NCI-H69 (cell line): ENCODE results near the gene GRM4.

Experiments used
- DNase-seq: peaks from one replicate; lab custom pipeline; 2025; lab: John Stamatoyannopoulos, UW

Gene GRM4

DNA sequence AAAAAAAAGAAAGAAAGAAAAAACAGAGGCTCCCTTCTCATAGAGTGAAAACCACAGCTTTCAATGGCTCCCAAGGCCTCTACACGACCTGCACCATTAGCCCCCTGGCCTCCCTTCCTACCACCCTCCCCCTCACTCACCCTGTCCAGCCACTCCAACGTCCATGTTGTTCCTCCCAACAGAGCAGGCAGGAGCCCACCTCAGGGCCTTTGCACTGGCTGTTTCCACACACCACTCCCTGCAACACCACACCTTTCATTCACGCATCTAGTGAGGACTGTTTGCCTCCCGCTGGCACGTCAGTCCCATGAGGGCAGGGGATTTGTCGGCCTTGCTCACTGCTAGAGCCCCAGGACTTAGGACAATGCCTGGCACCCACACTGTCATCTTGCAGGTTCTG is 39.5 kb downstream of the GRM4 start:
- DNase-seq, result peak; percentile 70

- no peak for DNase-seq
These were observed 41.3 kb downstream of the GRM4 start for GRCh38 chr6:34104628-34105027.

GRCh38 chr6:34104186-34104585 is 41.7 kb downstream of the GRM4 start:
- no peak for DNase-seq

- no peak for DNase-seq
These were observed 42.6 kb downstream of the GRM4 start for GRCh38 chr6:34103321-34103720.

DNA sequence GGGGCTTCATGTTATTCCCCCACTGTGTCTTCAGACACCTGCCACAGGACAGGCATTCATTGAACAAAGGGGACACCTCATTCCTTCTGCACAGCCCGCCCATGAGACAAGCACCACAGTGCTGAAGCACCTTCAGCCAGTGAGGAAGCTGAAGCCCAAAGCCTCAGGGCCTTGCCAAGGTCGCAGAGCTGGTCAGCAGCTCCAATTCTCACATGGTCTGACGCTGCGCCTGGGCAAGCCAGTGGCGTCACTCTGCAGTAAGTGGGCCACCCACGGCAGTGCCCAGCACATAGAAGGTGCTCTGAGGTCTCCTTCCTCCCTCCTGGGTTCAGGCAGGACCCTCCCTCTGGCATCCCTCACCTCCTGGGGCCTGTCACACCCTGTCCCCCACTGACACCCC is 43.2 kb downstream of the GRM4 start:
- no peak for DNase-seq

GRCh38 chr6:34102099-34102656 is 43.7 kb downstream of the GRM4 start:
- DNase-seq, result peak; percentile 21

GRCh38 chr6:34100788-34101187 is 45.1 kb downstream of the GRM4 start:
- DNase-seq, result no peak

- no peak for DNase-seq
These were observed 46.0 kb downstream of the GRM4 start for GRCh38 chr6:34099878-34100277.

GRCh38 chr6:34098045-34098936 is 47.6 kb downstream of the GRM4 start:
- DNase-seq, result no peak

DNA sequence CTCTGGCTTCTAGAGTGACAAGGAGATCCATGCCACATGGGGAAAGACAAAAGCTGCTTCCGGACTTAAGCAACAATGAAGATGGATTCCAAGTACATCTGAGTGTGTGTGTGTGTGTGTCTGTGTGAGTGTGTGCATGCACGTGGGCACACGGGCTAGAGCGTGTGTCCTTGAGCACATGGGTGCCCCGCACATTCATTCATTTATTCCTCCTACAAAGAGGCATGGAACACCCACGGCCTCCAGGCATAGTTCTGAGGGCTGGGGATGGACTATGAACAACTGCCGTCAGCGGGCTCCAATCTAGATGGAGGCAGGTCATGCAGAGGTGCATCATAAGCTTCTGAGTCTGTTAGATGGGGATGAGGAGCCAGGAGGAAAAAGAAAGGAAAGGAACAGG is 49.1 kb downstream of the GRM4 start:
- DNase-seq, result peak; percentile 43

DNA sequence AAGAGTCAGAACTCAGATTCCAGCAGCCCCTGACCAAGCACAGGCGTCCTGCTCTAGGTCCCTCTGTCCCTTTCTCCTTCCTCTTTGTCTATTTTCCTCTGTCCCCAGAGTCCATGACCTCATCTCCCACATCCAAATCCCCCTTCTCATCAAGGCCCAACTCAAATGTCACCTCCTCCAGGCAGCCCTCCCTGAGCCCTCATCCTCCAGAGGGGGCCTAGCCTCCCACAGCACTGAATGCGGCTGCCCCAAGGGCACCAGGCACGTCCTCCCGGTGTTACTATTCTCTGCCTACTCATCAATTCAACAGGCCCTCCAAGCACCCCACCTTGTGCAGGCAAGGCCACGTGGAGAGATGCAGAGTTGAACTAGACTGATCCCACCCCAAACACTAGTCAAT is 49.7 kb downstream of the GRM4 start:
- DNase-seq, result no peak

- DNase-seq, result peak; percentile 71
These were observed 50.1 kb downstream of the GRM4 start for GRCh38 chr6:34095741-34096140.

- DNase-seq, result peak; percentile 60
These were observed 50.8 kb downstream of the GRM4 start for GRCh38 chr6:34095136-34095505.

DNA sequence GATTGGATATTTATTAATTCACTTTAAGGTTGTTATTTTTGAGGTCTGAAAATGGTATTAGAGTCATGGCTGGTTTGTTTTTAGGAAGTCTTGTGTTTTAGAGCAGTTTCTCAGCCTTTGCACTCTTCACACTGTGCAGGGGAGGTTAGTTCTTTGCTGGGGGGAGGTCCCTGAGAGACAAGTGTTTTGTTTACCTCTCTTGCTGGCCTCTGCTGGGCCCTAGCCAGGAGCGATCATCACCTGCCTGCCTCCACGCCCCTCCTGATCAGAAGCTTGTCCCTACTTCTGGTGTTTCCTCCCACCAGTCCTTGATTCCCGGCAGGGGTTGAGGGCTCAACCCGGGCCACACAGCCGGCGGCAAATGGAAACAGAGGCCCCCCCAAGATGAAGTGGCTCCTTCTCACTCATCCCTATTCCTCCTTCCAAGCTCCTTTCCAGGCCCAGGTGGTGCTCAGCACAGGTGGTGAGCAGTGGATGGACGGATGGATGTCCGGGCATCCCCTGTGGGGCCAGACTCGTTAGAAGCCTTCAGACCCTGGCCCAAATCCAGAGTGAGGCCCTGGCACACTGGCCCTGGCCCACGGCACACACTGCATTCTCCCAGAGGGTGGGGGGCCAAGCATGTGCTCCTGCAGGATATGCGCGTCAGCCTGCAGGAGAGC is 51.3 kb downstream of the GRM4 start:
- DNase-seq, result peak; percentile 77

DNA sequence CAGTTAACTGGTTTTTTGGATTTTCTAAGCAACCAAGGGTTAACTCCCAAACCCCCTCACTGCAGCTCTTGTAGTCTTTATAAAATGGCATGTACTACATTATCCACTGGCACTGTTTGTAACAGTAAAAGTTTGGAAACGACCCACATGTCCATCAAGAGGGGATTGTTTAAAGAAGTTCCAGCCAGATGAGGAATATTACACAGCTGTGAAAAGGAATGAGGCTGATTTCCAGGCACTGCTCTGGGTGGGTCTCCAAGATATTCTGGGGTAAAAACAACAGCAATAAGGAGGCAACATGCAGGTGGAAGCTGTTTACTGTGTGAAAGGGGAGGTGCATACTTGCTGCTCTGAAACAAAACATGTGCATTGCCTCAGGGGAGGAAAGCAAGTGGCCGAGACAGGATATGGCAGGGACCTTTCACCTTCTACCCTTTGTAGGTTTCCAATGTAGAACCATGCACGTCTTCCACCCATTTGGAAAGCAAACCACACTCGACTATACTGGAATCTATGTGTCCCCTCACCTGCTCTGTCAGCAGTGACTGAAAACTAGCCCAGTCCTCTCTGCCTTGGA is 51.9 kb downstream of the GRM4 start:
- peak; percentile 44 for DNase-seq

GRCh38 chr6:34093206-34093605 is 52.7 kb downstream of the GRM4 start:
- DNase-seq, result no peak

GRCh38 chr6:34092631-34093030 is 53.3 kb downstream of the GRM4 start:
- DNase-seq, result no peak

DNA sequence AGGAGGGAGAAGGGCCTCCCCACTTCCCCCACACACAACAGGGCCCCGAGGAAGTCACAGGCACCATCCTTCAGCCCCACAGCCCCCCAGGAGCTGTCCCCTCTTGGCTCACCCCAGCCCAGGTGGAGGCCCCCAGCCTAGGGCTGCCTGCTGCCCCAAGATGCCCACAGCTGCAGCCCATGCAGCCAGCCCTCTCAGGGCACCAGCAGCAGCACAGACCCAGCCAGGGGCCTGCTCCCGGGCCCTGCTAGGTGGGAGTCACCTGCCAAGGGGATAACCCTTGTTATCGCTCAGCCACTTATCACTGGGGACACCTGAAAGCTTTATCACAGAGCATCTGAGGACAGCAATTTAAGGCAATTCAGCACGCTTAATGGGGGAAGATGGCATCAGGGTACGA is 55.0 kb downstream of the GRM4 start:
- DNase-seq, result no peak

DNA sequence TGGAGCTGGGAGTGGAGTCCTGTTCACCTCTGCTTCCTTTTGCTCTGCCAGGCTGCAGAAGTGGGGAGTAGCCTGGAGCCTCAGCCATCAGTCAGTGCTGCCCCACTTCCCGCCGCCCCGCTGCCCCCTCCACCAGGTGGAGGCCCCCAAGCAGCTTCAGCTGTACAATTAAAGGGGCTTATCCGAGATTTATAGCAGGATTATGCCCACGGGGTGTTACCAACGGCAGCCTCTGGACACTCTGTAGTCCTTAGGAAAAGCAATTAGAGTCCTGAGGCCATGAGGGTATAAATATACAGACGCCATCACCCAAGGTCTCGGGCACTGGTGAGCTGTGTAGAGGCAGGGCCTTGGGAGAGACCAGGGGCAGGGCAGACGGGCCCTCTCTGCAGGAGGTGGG is 55.4 kb downstream of the GRM4 start:
- no peak for DNase-seq

- no peak for DNase-seq
These were observed 59.3 kb downstream of the GRM4 start for GRCh38 chr6:34086558-34086957.

DNA sequence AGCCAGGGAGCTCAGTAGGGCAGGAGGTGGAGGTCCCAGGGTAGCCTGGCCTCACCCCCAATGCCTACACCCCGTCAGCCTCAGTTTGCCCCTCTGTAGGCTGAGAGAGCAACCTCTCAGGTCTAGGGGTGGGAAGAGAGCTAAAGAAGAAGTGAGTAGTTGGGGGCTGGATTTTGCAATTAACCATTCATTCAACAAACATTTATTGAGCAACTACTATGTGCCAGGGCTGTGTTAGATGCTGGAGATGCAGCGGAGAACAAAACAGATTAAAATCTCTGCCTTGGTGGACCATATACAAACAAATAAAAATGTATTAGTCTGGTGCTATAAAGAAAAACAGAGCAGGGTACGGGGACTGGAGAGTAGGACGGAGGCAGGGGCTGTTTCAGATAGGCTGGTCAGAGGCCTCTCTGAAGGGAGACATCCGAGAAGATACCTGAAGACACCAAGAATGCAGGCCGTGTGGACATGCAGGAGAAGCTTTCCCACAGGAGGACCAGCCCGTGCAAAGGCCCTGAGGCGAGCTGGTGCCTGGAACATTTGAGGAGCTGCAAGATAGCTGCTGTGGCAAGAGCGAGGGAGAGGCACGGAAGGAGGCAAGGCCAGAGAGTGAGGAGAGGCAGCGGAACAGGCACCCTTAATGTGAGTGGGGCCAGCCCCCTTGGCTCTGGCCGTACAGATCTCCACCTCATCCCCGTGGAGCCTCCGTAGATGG is 60.3 kb downstream of the GRM4 start:
- DNase-seq, result no peak

DNA sequence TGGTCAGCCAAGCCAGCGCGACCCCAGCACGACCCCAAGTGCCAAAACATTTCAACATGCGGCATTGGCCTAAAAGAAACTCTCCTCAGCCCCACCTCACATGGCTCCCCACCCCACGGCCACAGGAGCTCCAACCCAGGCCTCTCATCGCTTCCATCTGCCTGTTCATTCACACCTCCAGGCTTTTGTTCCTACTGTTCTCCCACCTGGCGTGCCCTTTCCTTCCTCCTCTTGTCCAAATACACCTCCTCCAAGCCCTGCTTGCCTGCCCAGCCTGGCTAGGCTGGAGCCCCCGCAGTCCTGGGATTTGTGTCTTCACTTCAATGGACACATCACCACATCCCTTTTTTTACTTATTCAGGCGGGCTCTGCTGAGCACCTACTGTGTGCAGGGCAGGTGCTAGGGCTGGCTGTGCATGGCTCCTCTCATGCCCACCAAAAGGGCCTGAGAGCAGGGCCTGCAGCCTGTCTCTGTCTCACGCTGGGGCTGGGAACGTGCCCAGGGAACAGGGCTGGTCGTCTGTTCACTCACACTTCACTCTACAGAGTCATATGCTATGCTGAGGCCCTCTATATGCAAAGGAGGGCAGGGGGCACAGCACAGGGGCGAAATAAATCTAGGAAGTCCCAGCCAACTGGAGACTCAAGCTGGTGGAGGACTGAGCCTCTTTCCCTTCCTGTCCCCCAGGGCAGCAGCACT is 61.1 kb downstream of the GRM4 start:
- DNase-seq, result peak; percentile 89
